Progenitor cell of endocrine pancreas (in vitro differentiated cells): ENCODE measurements around the gene MAN2A2. TPM values are rescaled to one million over a fixed set of nuclear protein-coding genes. Genes with fewer than 3 reads are reported as not detected.

ENCODE experiments used
- DNase-seq: peaks from one replicate; pipeline ENCODE4 v3.0.0; 2021; ENCODE audit warnings: low spot score; ENCODE audit not compliant: unreplicated experiment
- H3K27ac Mint-ChIP-seq: 2 replicates; pipeline ENCODE4 v1.8.0; 2021; ENCODE audit warnings: mild to moderate bottlenecking, moderate library complexity, mixed read lengths
- H3K27me3 Mint-ChIP-seq: 2 replicates; pipeline ENCODE4 v1.8.0; 2021; ENCODE audit warnings: mixed read lengths
- H3K36me3 Mint-ChIP-seq: 2 replicates; pipeline ENCODE4 v1.8.0; 2022; ENCODE audit warnings: mixed read lengths; ENCODE audit not compliant: insufficient read depth
- H3K4me1 Mint-ChIP-seq: 2 replicates; pipeline ENCODE4 v1.8.0; 2021; ENCODE audit warnings: low read depth, mixed read lengths
- H3K4me3 Mint-ChIP-seq: 2 replicates; pipeline ENCODE4 v1.8.0; 2021; ENCODE audit warnings: low read depth, mild to moderate bottlenecking, moderate library complexity, mixed read lengths
- H3K9me3 Mint-ChIP-seq: 2 replicates; pipeline ENCODE4 v1.8.0; 2021; ENCODE audit warnings: low read depth, mixed read lengths
- CTCF ChIP-seq: fragments of 200-600 bp; sonication (generic); IDR thresholded peaks from one replicate; pipeline ENCODE4 v1.5.0; 2021; ENCODE audit warnings: antibody characterized with exemption, mild to moderate bottlenecking; ENCODE audit not compliant: unreplicated experiment
- total RNA-seq: library from RNA; stranded (reverse); gene quantifications from 2 replicates; pipeline ENCODE4 v1.2.1, GENCODE V29; 2021

MAN2A2 gene
- total RNA-seq, 1 donor from 2014 or later = 117 TPM

DNA sequence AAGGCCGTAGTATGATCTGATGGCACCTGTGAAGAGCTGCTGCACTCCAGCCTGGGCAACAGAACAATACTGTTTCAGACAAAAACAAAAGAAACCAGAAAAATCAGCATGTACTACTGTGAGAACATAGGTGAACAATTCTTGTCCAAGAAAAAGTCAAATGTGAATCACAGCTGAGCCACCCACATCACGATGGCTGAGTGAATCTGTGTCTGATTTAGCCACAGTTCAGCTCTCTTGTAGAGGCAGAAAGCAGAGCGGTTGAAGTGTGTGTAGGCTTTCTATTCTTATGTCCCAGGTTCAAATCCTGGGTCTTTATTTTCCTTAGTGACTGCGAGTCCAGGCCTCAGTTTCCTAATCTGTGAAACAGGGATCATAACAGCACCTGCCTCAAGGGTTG is 39.1 kb upstream of the MAN2A2 start:
- Mint-ChIP-seq H3K27me3 (peaks cover 7% of the 10 kb centered on the region), H3K4me1 (peaks cover 34% of the 10 kb centered on the region), H3K4me3 (no peak overlapping the region), H3K36me3 (no peaks in the 10 kb centered on the region), H3K9me3 (no peaks in the 10 kb centered on the region), H3K27ac (no peak overlapping the region)
- TF ChIP-seq CTCF = no peak
- DNase-seq = no peak

DNA sequence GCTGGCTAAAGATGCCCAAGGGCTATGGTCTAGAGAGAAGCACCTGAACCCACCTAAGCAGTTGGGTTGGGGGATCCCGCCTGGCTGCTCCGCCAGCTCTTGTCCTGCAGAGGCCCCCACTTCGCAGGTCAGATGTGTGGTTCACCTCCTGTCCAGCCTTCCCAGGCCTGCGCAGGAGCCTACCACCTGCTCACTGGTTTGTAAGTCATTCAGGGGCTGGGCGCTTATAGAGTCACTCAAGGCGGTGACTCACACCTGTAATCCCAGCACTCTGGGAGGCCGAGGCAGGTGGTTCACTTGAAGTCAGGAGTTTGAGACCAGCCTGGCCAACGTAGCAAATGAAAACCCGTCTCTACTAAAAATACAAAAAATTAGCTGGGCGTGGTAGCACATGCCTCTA is 38.6 kb upstream of the MAN2A2 start:
- DNase-seq = no peak
- no peaks in the 10 kb centered on the region for H3K36me3 Mint-ChIP-seq
- peaks cover 7% of the 10 kb centered on the region for H3K27me3 Mint-ChIP-seq
- peaks cover 35% of the 10 kb centered on the region for H3K4me1 Mint-ChIP-seq
- H3K9me3 Mint-ChIP-seq = no peaks in the 10 kb centered on the region
- no peak for TF ChIP-seq CTCF
- no peak overlapping the region for H3K4me3 Mint-ChIP-seq
- no peak overlapping the region for H3K27ac Mint-ChIP-seq

GRCh38 chr15:90865702-90866101 is 37.4 kb upstream of the MAN2A2 start:
- H3K4me1 Mint-ChIP-seq = peaks cover 43% of the 10 kb centered on the region
- no peak for DNase-seq
- H3K4me3 Mint-ChIP-seq = no peak overlapping the region
- H3K9me3 Mint-ChIP-seq = no peaks in the 10 kb centered on the region
- no peak for TF ChIP-seq CTCF
- H3K27me3 Mint-ChIP-seq = peaks cover 7% of the 10 kb centered on the region
- H3K36me3 Mint-ChIP-seq = no peaks in the 10 kb centered on the region
- H3K27ac Mint-ChIP-seq = no peak overlapping the region

DNA sequence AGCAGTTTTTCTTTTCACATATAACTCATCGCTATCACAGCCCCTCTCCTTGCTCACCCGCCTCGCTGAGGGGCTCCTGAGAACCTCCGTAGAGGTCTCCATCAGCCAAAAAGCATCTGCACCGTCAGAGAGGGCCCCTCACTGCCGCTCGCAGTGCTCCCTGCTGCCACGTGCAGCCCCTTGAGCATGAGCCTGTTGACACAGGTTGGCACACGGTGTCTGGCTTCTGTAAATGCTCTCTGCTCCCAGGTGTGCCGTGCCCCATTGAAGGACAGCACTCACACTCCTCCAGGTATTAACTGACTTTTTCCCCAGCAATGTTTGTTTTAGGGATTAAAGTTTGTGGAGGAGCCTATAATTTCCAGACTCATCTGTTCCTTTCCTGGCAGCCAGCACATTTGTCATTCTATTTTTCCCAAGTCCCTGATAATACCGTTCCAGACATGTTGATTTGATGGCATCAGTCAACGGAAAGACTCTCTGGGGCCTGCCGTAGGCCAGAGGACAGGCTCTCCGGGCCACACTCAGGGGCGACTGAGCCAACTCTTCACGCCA is 36.9 kb upstream of the MAN2A2 start:
- peaks cover 7% of the 10 kb centered on the region for H3K27me3 Mint-ChIP-seq
- no peak overlapping the region for H3K27ac Mint-ChIP-seq

DNA sequence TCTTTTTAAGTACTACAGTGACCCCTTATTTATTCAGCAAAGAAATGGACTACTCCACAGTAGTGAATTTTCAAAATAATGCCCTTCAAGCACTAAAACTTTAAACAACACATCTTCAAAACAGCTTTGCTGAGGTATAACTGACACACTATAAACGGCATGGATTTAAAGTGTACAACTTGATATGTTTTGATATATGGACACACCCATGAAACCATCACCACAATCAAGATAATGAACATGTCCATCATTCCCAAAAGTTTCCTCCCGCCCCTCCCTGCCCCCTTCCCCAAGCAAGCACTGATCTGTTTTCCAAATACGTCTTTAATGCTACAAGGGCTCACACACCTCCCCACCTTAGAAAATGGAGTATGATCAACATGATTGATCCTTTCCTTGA is 36.3 kb upstream of the MAN2A2 start:
- Mint-ChIP-seq H3K9me3 (no peaks in the 10 kb centered on the region), H3K4me3 (no peak overlapping the region), H3K4me1 (peaks cover 46% of the 10 kb centered on the region), H3K36me3 (no peaks in the 10 kb centered on the region), H3K27ac (no peak overlapping the region), H3K27me3 (peaks cover 7% of the 10 kb centered on the region)
- no peak for TF ChIP-seq CTCF
- DNase-seq = no peak

More for the DNA sequence above, 36.9 kb upstream of the MAN2A2 start:
- TF ChIP-seq CTCF = no peak
- H3K4me1 Mint-ChIP-seq = peaks cover 46% of the 10 kb centered on the region
- no peak for DNase-seq
- H3K4me3 Mint-ChIP-seq = no peak overlapping the region
- no peaks in the 10 kb centered on the region for H3K36me3 Mint-ChIP-seq
- no peaks in the 10 kb centered on the region for H3K9me3 Mint-ChIP-seq
